Nephron (organoid): ENCODE data around the gene BCDIN3D.

ENCODE experiments used
- H3K27ac Mint-ChIP-seq, 3 experiments: 2 replicates each; pipeline ENCODE4 v1.8.0; 2020; ENCODE audit warnings: mixed read lengths in 3 of 3, mild to moderate bottlenecking in 2 of 3, moderate library complexity in 1 of 3
- H3K27me3 Mint-ChIP-seq: 2 replicates; pipeline ENCODE4 v1.8.0; 2021; ENCODE audit warnings: low read depth, mild to moderate bottlenecking, moderate library complexity, mixed read lengths
- H3K36me3 Mint-ChIP-seq: 2 replicates; pipeline ENCODE4 v1.8.0; 2020; ENCODE audit warnings: low read depth, mixed read lengths
- H3K4me1 Mint-ChIP-seq: 2 replicates; pipeline ENCODE4 v1.8.0; 2020; ENCODE audit warnings: mixed read lengths
- H3K4me3 Mint-ChIP-seq, 3 experiments: 2 replicates each; pipeline ENCODE4 v1.8.0; 2020; ENCODE audit warnings: mild to moderate bottlenecking in 3 of 3, mixed read lengths in 3 of 3, moderate library complexity in 2 of 3
- H3K9me3 Mint-ChIP-seq: 2 replicates; pipeline ENCODE4 v1.8.0; 2020; ENCODE audit warnings: mixed read lengths
- TF ChIP-seq, protein P1 (sequence below), 3 experiments: fragments of 200-600 bp; sonication (generic); IDR thresholded peaks; one replicate each; pipeline ENCODE4 v1.5.0; 2021; ENCODE audit warnings: antibody characterized with exemption in 3 of 3; ENCODE audit not compliant: unreplicated experiment in 3 of 3

The BCDIN3D gene

DNA sequence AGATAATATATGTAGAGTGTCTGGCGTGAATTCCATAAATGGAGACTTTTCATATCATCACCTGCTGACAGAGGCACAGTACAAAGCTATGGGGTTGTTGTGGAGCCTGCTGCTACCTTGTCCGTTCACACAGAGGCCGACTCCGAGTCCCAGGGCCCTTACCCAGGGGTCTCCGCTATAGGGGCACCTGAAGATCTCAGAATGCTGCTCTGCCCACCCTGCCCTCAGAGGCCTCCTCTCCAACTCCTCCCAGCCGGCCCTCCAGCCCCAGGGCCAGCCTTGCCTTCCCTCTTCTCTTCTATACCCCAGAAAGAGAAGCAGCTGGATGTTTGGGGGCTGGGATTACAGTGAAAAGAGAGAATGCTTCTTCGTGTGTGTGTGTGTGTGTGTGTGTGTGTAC, 36.0 kb downstream of the BCDIN3D start:
- Mint-ChIP-seq H3K27me3 (peaks cover 4% of the 10 kb centered on the region), H3K36me3 (peaks cover 22% of the 10 kb centered on the region), H3K4me1 (peaks cover 65% of the 10 kb centered on the region), H3K27ac (peak overlapping the region; percentile 91 to 98 (median 91)), H3K9me3 (no peaks in the 10 kb centered on the region), H3K4me3 (peak overlapping the region in 2 of 3 experiments; percentile 44 to 51)
- TF ChIP-seq, protein P1, sequence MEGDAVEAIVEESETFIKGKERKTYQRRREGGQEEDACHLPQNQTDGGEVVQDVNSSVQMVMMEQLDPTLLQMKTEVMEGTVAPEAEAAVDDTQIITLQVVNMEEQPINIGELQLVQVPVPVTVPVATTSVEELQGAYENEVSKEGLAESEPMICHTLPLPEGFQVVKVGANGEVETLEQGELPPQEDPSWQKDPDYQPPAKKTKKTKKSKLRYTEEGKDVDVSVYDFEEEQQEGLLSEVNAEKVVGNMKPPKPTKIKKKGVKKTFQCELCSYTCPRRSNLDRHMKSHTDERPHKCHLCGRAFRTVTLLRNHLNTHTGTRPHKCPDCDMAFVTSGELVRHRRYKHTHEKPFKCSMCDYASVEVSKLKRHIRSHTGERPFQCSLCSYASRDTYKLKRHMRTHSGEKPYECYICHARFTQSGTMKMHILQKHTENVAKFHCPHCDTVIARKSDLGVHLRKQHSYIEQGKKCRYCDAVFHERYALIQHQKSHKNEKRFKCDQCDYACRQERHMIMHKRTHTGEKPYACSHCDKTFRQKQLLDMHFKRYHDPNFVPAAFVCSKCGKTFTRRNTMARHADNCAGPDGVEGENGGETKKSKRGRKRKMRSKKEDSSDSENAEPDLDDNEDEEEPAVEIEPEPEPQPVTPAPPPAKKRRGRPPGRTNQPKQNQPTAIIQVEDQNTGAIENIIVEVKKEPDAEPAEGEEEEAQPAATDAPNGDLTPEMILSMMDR (IDR thresholded peaks at IDR 0.05; ENCODE audit: unreplicated experiment in 3 of 3): no peak

DNA sequence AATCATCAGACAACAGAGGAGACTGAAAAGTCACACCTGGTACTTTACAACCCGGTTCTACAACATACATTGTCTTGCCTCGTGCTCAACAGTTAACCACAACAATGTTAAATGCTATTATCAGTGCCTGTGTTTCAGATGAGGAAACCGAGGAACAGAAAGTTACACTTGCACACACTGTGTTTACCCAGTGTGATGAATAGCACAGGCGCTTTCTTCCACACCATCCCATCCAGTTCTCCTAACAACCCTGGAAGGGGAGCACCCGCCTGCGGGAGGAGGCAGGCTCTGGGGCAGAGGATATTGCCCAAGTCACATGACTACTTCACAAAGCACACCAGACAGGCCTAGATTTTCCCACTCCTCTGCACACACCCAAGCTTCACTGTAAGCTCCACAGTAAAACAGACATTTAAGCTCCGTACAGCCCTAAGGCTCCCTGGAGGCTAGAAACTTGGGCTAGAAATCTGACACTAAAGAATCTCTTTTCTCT, 36.5 kb downstream of the BCDIN3D start:
- H3K4me1 Mint-ChIP-seq: peaks cover 60% of the 10 kb centered on the region
- no peak overlapping the region for H3K4me3 Mint-ChIP-seq
- H3K27me3 Mint-ChIP-seq: peaks cover 4% of the 10 kb centered on the region
- TF ChIP-seq, protein P1 (IDR thresholded peaks at IDR 0.05; ENCODE audit: unreplicated experiment in 3 of 3): no peak
- no peaks in the 10 kb centered on the region for H3K9me3 Mint-ChIP-seq
- H3K27ac Mint-ChIP-seq: peak overlapping the region; percentile 91 to 98 (median 91)
- H3K36me3 Mint-ChIP-seq: peaks cover 22% of the 10 kb centered on the region

- TF ChIP-seq, protein P1 (IDR thresholded peaks at IDR 0.05; ENCODE audit: unreplicated experiment in 3 of 3): no peak
- no peaks in the 10 kb centered on the region for H3K9me3 Mint-ChIP-seq
- no peak overlapping the region for H3K4me3 Mint-ChIP-seq
- H3K4me1 Mint-ChIP-seq: peaks cover 50% of the 10 kb centered on the region
- peaks cover 25% of the 10 kb centered on the region for H3K36me3 Mint-ChIP-seq
- peak overlapping the region in 1 of 3 experiments; percentile 98 for H3K27ac Mint-ChIP-seq
- peaks cover 4% of the 10 kb centered on the region for H3K27me3 Mint-ChIP-seq
Observed at GRCh38 chr12:49805409-49805808, 37.5 kb downstream of the BCDIN3D start.

- no peak overlapping the region for H3K27ac Mint-ChIP-seq
- no peaks in the 10 kb centered on the region for H3K9me3 Mint-ChIP-seq
- peaks cover 29% of the 10 kb centered on the region for H3K36me3 Mint-ChIP-seq
- H3K27me3 Mint-ChIP-seq: peaks cover 4% of the 10 kb centered on the region
- H3K4me1 Mint-ChIP-seq: peaks cover 44% of the 10 kb centered on the region
- no peak overlapping the region for H3K4me3 Mint-ChIP-seq
- TF ChIP-seq, protein P1 (IDR thresholded peaks at IDR 0.05; ENCODE audit: unreplicated experiment in 3 of 3): no peak
Observed at GRCh38 chr12:49804821-49805220, 38.1 kb downstream of the BCDIN3D start.

DNA sequence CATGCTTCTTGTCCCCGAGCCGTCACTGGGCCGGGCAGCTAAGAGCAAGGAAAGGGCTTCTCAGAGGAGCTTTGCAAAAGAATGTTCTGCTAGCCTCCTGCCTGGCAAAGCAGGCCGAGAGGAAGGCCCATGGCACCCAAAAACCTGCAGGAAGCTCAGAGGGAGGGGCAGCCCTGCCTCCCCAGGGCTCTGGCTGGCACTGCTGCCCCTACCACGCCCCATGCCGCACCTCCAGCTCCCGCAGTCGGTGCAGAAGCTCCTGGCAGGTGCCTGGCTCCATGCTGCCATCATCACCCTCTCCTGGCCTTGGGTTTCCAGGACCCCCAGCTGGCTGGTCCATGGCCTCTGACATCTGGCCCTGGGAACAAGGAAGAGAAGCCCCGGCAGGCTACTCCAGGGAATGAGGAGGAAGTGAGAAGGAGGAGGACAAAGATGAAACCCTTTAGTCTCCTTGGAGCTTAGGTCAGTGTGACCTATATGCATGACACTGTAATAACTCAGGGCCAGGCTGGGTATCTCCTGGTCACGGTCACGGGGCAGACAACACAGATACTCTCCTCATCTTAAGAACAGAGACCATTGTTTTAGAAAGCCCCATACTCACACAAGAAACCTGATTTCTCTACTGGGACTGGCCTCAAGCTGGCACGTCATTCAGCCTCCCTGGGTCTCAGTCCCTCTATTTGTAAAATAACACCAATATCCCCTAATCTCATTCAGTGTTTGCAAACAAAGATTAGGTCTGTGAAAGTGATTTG, 39.0 kb downstream of the BCDIN3D start:
- H3K27me3 Mint-ChIP-seq: peaks cover 4% of the 10 kb centered on the region
- H3K4me1 Mint-ChIP-seq: peaks cover 38% of the 10 kb centered on the region

More for the DNA sequence above, 39.0 kb downstream of the BCDIN3D start:
- peaks cover 29% of the 10 kb centered on the region for H3K36me3 Mint-ChIP-seq
- H3K27ac Mint-ChIP-seq: no peak overlapping the region
- no peaks in the 10 kb centered on the region for H3K9me3 Mint-ChIP-seq
- H3K4me3 Mint-ChIP-seq: no peak overlapping the region
- TF ChIP-seq, protein P1 (IDR thresholded peaks at IDR 0.05; ENCODE audit: unreplicated experiment in 3 of 3): no peak
